GM13976 (cell line): Measurements from ENCODE around the gene GPS1.

Experiments
- DNase-seq: peaks from one replicate; pipeline ENCODE4 v3.0.0; 2012; ENCODE audit warnings: low spot score
- CTCF ChIP-seq: IDR thresholded peaks from 2 replicates; pipeline ENCODE4 v1.5.1; 2012; ENCODE audit warnings: borderline replicate concordance, mild to moderate bottlenecking; ENCODE audit not compliant: insufficient read depth; ENCODE audit errors: extremely low read depth, missing control alignments, control extremely low read depth
- in situ Hi-C: fragments of 300-500 bp; cut with MboI; formaldehyde crosslinking; loops from one replicate; pipeline ENCODE4 v1.12.0; 2022; ENCODE audit warnings: low sequenced_read_pairs, mixed read lengths, inconsistent platforms; ENCODE audit not compliant: unreplicated experiment

The GPS1 gene

GRCh38 chr17:82011617-82012187 lies 40.0 kb upstream of the GPS1 start:
- no peak for TF ChIP-seq CTCF
- in situ Hi-C loops = no loop called here
- no peak for DNase-seq

GRCh38 chr17:82012261-82012639 lies 39.4 kb upstream of the GPS1 start:
- in situ Hi-C loops = no loop called here
- no peak for TF ChIP-seq CTCF
- DNase-seq = no peak

GRCh38 chr17:82012640-82013295 lies 38.9 kb upstream of the GPS1 start:
- DNase-seq = no peak
- TF ChIP-seq CTCF = no peak
- in situ Hi-C loops = no loop called here

GRCh38 chr17:82013341-82013740 lies 38.4 kb upstream of the GPS1 start:
- in situ Hi-C loops = no loop called here
- DNase-seq = no peak
- no peak for TF ChIP-seq CTCF

GRCh38 chr17:82013772-82014321 lies 37.9 kb upstream of the GPS1 start:
- in situ Hi-C loops = no loop called here
- TF ChIP-seq CTCF = no peak
- DNase-seq = no peak

- no peak for DNase-seq
- TF ChIP-seq CTCF = no peak
- in situ Hi-C loops = no loop called here
These were observed 37.3 kb upstream of the GPS1 start for GRCh38 chr17:82014432-82014831.
